GM23248 (cell line): ENCODE data around the gene SACM1L. TPM values are rescaled to one million over a fixed set of nuclear protein-coding genes. Genes with fewer than 3 reads are reported as not detected.

ENCODE experiments used
- DNase-seq: peaks from one replicate; pipeline ENCODE4 v3.0.0-alpha.2; 2015
- H2AFZ ChIP-seq: fragments of 200-600 bp; sonication (generic); 2 replicates; pipeline ENCODE4 v1.6.1; 2016; ENCODE audit warnings: antibody characterized with exemption
- H3F3A ChIP-seq: fragments of 200-600 bp; sonication (generic); 2 replicates; pipeline ENCODE4 v1.6.1; 2016; ENCODE audit warnings: mild to moderate bottlenecking, antibody characterized with exemption, mixed run types; ENCODE audit not compliant: insufficient read depth
- H3K27ac ChIP-seq: fragments of 200-600 bp; sonication (generic); 2 replicates; pipeline ENCODE4 v1.5.1; 2016; ENCODE audit warnings: mild to moderate bottlenecking
- H3K27me3 ChIP-seq: fragments of 200-600 bp; sonication (generic); replicated peaks from 2 replicates; pipeline ENCODE4 v1.6.1; 2016; ENCODE audit warnings: mild to moderate bottlenecking; ENCODE audit not compliant: insufficient read depth
- H3K36me3 ChIP-seq: fragments of 200-600 bp; sonication (generic); 2 replicates; pipeline ENCODE4 v1.6.1; 2016; ENCODE audit warnings: low read depth, mild to moderate bottlenecking
- H3K4me1 ChIP-seq: fragments of 200-600 bp; sonication (generic); 2 replicates; pipeline ENCODE4 v1.6.1; 2016; ENCODE audit warnings: mild to moderate bottlenecking; ENCODE audit not compliant: insufficient read depth
- H3K4me2 ChIP-seq: fragments of 200-600 bp; sonication (generic); one replicate; pipeline ENCODE4 v1.6.1; 2016; ENCODE audit warnings: mild to moderate bottlenecking; ENCODE audit not compliant: unreplicated experiment
- H3K4me3 ChIP-seq: fragments of 200-600 bp; sonication (generic); 2 replicates; pipeline ENCODE4 v1.5.1; 2016; ENCODE audit warnings: mild to moderate bottlenecking
- H3K79me2 ChIP-seq: fragments of 200-600 bp; sonication (generic); 2 replicates; pipeline ENCODE4 v1.6.1; 2016; ENCODE audit warnings: mild to moderate bottlenecking; ENCODE audit not compliant: insufficient read depth
- H3K9ac ChIP-seq: fragments of 200-600 bp; sonication (generic); 2 replicates; pipeline ENCODE4 v1.6.1; 2016; ENCODE audit warnings: mild to moderate bottlenecking
- H3K9me2 ChIP-seq: fragments of 200-600 bp; sonication (generic); 2 replicates; pipeline ENCODE4 v1.6.1; 2016; ENCODE audit warnings: mixed run types, mild to moderate bottlenecking, moderate library complexity; ENCODE audit not compliant: insufficient read depth
- H3K9me3 ChIP-seq: fragments of 200-600 bp; sonication (generic); one replicate; pipeline ENCODE4 v1.6.1; 2017; ENCODE audit warnings: low read depth
- H4K20me1 ChIP-seq: fragments of 200-600 bp; sonication (generic); 2 replicates; pipeline ENCODE4 v1.6.0; 2016; ENCODE audit not compliant: insufficient read depth
- EZH2 ChIP-seq: fragments of 200-600 bp; sonication (generic); IDR thresholded peaks from 2 replicates; pipeline ENCODE4 v1.6.1; 2018; ENCODE audit warnings: antibody characterized with exemption, mild to moderate bottlenecking; ENCODE audit not compliant: insufficient read depth, poor library complexity, severe bottlenecking
- EZH2phosphoT487 ChIP-seq: fragments of 200-600 bp; sonication (generic); IDR thresholded peaks from 2 replicates; pipeline ENCODE4 v1.6.1; 2018; ENCODE audit warnings: antibody characterized with exemption, moderate library complexity, mild to moderate bottlenecking, low read depth; ENCODE audit not compliant: insufficient read depth
- WGBS, 2 experiments: methylation state at CpG; one replicate each; pipeline ENCODE4 v1.1.6; 2015 to 2017; ENCODE audit warnings: low lambda C conversion rate in 2 of 2, low coverage in 1 of 2; ENCODE audit errors: missing lambda C conversion rate in 2 of 2; 5-methylcytosine and 5-hydroxymethylcytosine counted together
- in situ Hi-C: fragments of 300-500 bp; cut with MboI; formaldehyde crosslinking; loops from 2 replicates; pipeline ENCODE4 v1.15.0; 2020
- polyA plus RNA-seq: library from polyadenylated mRNA; unstranded; fragments of >200 nt; fragmentation: Nextera tagmentation; extraction: Ambion mirVana; gene quantifications from 2 replicates; pipeline ENCODE4 v1.2.1, GENCODE V29; 2016
- total RNA-seq: library from RNA; depleted of rRNA; stranded (reverse); fragments of >200 nt; shearing (Covaris generic); gene quantifications from 2 replicates; pipeline ENCODE4 v1.2.3, GENCODE V29; 2014

Gene SACM1L
- total and polyA plus RNA-seq, 2 experiments from 2014 or later = 33.6 to 33.9 TPM

GRCh38 chr3:45646051-45646585, 43.1 kb upstream of the SACM1L start:
- peak overlapping the region; percentile 99 for H3K27ac ChIP-seq
- no peak overlapping the region for H2AFZ ChIP-seq
- H3K9me3 ChIP-seq = peaks cover 4% of the 10 kb centered on the region
- H3K4me2 ChIP-seq = peak overlapping the region; percentile 59
- peaks cover 73% of the 10 kb centered on the region for H3K79me2 ChIP-seq
- H3K9ac ChIP-seq = peak overlapping the region; percentile 84
- H3K27me3 ChIP-seq = no peaks in the 10 kb centered on the region
- H4K20me1 ChIP-seq = no peaks in the 10 kb centered on the region
- TF ChIP-seq EZH2phosphoT487 = no peak
- no peak for TF ChIP-seq EZH2
- WGBS, 2 experiments = 77% methylated on average over 6 of the region's 6 CpGs
- no peaks in the 10 kb centered on the region for H3K9me2 ChIP-seq
- H3K4me3 ChIP-seq = no peak overlapping the region
- H3F3A ChIP-seq = peaks cover 38% of the 10 kb centered on the region
- H3K36me3 ChIP-seq = no peaks in the 10 kb centered on the region
- in situ Hi-C loops = no loop called here
- H3K4me1 ChIP-seq = peaks cover 49% of the 10 kb centered on the region
- no peak for DNase-seq

DNA sequence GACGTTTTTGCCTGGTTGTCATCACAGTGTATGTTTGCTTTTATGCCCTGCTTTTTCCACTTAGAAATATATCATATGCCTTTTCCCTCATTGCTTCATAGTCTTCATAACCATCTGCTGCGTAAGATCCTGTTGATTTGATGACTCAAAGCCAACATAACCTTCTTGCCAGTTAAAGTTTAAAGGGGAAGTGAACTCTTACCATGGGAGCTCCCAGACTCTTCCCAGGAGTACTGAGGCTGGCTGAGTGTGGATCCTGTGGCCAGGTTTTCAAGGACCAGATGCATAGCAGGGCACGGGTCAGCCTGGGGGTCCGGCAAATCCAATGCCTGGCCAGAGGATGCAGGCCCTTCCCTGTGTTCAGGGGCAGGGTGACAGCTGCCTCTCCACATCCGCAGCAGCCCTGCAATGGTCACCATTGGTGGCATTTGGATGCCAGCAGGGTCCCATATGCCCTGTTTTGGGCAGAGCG, 42.0 kb upstream of the SACM1L start:
- H3K9me2 ChIP-seq = no peaks in the 10 kb centered on the region
- H3K36me3 ChIP-seq = no peaks in the 10 kb centered on the region
- no peaks in the 10 kb centered on the region for H4K20me1 ChIP-seq
- peaks cover 73% of the 10 kb centered on the region for H3K79me2 ChIP-seq
- peak; percentile 95 for DNase-seq
- H3K4me3 ChIP-seq = peak overlapping the region; percentile 9; the same call in 1 of the 2 replicates
- peaks cover 49% of the 10 kb centered on the region for H3K4me1 ChIP-seq
- no peaks in the 10 kb centered on the region for H3K27me3 ChIP-seq
- H3K4me2 ChIP-seq = peak overlapping the region; percentile 59
- WGBS, 2 experiments = 37% methylated on average over 6 of the region's 6 CpGs
- H3K9me3 ChIP-seq = peaks cover 4% of the 10 kb centered on the region
- TF ChIP-seq EZH2phosphoT487 = no peak
- no peak for TF ChIP-seq EZH2
- peak overlapping the region; percentile 99 for H3K27ac ChIP-seq
- in situ Hi-C loops = no loop called here
- H2AFZ ChIP-seq = no peak overlapping the region
- H3F3A ChIP-seq = peaks cover 38% of the 10 kb centered on the region
- peak overlapping the region; percentile 84 for H3K9ac ChIP-seq

DNA sequence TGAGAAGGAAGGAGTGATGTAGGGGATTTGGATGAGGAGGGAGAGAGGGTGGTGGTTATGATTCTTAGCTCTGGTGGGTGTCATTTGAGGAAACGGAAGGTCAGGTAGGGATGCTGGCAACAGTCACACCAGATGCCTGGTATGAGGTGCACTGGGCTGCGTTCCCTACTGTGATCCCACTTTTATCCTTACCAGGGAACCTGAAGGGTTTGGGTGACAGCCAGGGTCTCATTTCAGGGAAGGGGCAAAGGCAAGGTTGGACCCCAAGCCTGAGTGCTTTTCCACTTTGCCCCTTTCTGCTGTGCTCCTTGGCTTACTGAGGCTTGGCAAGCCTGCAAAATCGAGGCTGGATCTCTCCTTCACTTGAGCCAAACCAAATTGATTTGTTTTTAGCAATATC, 36.0 kb upstream of the SACM1L start:
- Histone ChIP-seq H3K27ac (no peak overlapping the region), H3K4me3 (no peak overlapping the region), H3K9me3 (peaks cover 2% of the 10 kb centered on the region), H3K9ac (no peak overlapping the region), H3K79me2 (peaks cover 78% of the 10 kb centered on the region), H3K36me3 (no peaks in the 10 kb centered on the region), H4K20me1 (no peaks in the 10 kb centered on the region), H2AFZ (no peak overlapping the region), H3K4me2 (no peak overlapping the region), H3F3A (peaks cover 9% of the 10 kb centered on the region; the same call in 1 of the 2 replicates), H3K27me3 (no peaks in the 10 kb centered on the region), H3K4me1 (peaks cover 9% of the 10 kb centered on the region), H3K9me2 (no peaks in the 10 kb centered on the region)
- WGBS, 2 experiments = 80 to 84% methylated on average over 3 of the region's 3 CpGs
- no peak for DNase-seq
- in situ Hi-C loops = loop anchor here (25.0 kb wide), 1 partner anchor 441 kb away; no protein-coding TSS in a partner anchor
- no peak for TF ChIP-seq EZH2phosphoT487
- TF ChIP-seq EZH2 = no peak

GRCh38 chr3:45654397-45654944, 34.7 kb upstream of the SACM1L start:
- H3K4me3 ChIP-seq = no peak overlapping the region
- no peaks in the 10 kb centered on the region for H3K36me3 ChIP-seq
- H4K20me1 ChIP-seq = no peaks in the 10 kb centered on the region
- no peak overlapping the region for H3K9ac ChIP-seq
- H3F3A ChIP-seq = peaks cover 13% of the 10 kb centered on the region; the same call in 1 of the 2 replicates
- H3K27me3 ChIP-seq = no peaks in the 10 kb centered on the region
- TF ChIP-seq EZH2phosphoT487 = no peak
- no peak for TF ChIP-seq EZH2
- 66 to 69% methylated on average over 6 of the region's 6 CpGs for WGBS, 2 experiments
- no peak overlapping the region for H3K27ac ChIP-seq
- peaks cover 67% of the 10 kb centered on the region for H3K79me2 ChIP-seq
- H2AFZ ChIP-seq = no peak overlapping the region
- H3K4me1 ChIP-seq = peaks cover 10% of the 10 kb centered on the region
- no peaks in the 10 kb centered on the region for H3K9me3 ChIP-seq
- no peak for DNase-seq
- no peak overlapping the region for H3K4me2 ChIP-seq
- H3K9me2 ChIP-seq = no peaks in the 10 kb centered on the region
- in situ Hi-C loops = loop anchor here (25.0 kb wide), 1 partner anchor 442 kb away; no protein-coding TSS in a partner anchor
